RWPE1 (cell line): Measurements from ENCODE around the gene CATSPER1.

Source experiments
- CTCF ChIA-PET: fragments of 350-600 bp; sonication (Branson Sonifier 250); formaldehyde crosslinking; extraction: SDS; loops from one replicate; lab custom pipeline; 2021; lab: Yijun Ruan, JAX
- POLR2A ChIA-PET: fragments of 400-600 bp; formaldehyde crosslinking; extraction: SDS; loops from one replicate; lab custom pipeline; 2020; ENCODE audit warnings: antibody characterized with exemption; ENCODE audit not compliant: low non-redundant PET; lab: Yijun Ruan, JAX
- DNase-seq: peaks from one replicate; pipeline ENCODE4 v3.0.0; 2012; ENCODE audit warnings: low spot score
- H3K27ac ChIP-seq: fragments of 450-650 bp; 2 replicates; pipeline ENCODE4 v1.5.1; 2017
- TF ChIP-seq, protein P1 (sequence below): fragments of 450-650 bp; conservative IDR thresholded peaks from 2 replicates; pipeline ENCODE4 v1.5.1; 2017; ENCODE audit warnings: low read depth, mild to moderate bottlenecking

The CATSPER1 gene

DNA sequence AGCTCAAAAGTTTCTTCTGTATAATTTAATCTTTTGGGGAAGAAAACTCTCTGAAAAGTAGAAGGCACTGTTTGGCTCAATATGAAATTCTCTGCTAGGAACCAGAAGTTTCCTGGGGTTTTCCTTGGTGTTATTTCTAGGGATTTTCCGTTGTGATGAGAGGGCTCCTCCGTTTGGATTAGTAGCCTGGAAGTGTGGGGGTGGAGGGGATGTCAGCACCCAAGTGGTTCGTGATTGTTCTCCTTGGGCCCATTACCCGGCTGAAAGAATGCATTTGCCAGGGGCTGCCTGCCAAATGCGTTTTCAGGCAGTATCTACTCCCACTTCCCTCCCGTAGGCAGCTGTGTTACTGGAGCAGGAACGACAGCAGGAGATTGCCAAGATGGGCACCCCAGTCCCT lies 30.2 kb upstream of the CATSPER1 start:
- POLR2A ChIA-PET, result interaction anchor here (0.7 kb wide), 1 partner anchor 20 kb away, joined by 7 read pairs; no protein-coding TSS in a partner anchor
- DNase-seq, result no peak
- TF ChIP-seq, protein P1, sequence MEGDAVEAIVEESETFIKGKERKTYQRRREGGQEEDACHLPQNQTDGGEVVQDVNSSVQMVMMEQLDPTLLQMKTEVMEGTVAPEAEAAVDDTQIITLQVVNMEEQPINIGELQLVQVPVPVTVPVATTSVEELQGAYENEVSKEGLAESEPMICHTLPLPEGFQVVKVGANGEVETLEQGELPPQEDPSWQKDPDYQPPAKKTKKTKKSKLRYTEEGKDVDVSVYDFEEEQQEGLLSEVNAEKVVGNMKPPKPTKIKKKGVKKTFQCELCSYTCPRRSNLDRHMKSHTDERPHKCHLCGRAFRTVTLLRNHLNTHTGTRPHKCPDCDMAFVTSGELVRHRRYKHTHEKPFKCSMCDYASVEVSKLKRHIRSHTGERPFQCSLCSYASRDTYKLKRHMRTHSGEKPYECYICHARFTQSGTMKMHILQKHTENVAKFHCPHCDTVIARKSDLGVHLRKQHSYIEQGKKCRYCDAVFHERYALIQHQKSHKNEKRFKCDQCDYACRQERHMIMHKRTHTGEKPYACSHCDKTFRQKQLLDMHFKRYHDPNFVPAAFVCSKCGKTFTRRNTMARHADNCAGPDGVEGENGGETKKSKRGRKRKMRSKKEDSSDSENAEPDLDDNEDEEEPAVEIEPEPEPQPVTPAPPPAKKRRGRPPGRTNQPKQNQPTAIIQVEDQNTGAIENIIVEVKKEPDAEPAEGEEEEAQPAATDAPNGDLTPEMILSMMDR, result no peak
- H3K27ac ChIP-seq, result no peak overlapping the region
- CTCF ChIA-PET, result interaction anchor here (0.6 to 0.7 kb wide), 3 partner anchors 11 to 330 kb away, joined by 3 read pairs; no protein-coding TSS in a partner anchor

DNA sequence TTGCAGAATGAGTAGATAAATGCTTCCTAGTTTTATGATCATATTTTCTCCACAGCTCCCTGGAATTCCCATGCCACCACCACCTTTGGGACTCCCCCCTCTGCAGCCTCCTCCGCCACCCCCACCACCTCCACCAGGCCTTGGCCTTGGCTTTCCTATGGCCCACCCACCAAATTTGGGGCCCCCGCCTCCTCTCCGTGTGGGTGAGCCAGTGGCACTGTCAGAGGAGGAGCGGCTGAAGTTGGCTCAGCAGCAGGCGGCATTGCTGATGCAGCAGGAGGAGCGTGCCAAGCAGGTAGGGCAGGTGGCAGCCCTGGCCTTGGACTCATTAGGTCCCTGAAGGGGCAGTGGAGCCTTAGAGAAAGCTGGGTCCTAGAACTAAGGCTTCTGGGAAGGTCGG lies 28.7 kb upstream of the CATSPER1 start:
- TF ChIP-seq, protein P1, result no peak
- CTCF ChIA-PET, result interaction anchor here (0.6 to 4.1 kb wide), 3 partner anchors 13 to 333 kb away, joined by 3 to 32 read pairs (median 3); no protein-coding TSS in a partner anchor
- POLR2A ChIA-PET, result no interaction called here
- H3K27ac ChIP-seq, result no peak overlapping the region
- DNase-seq, result no peak

- no peak for DNase-seq
- CTCF ChIA-PET, result interaction anchor here (0.7 to 4.1 kb wide), 3 partner anchors 15 to 159 kb away, joined by 3 to 32 read pairs (median 5); no protein-coding TSS in a partner anchor
- POLR2A ChIA-PET, result interaction anchor here (0.8 to 1.1 kb wide), 3 partner anchors 10 to 38 kb away, joined by 4 to 13 read pairs (median 5); no protein-coding TSS in a partner anchor
- peak overlapping the region; percentile 92 for H3K27ac ChIP-seq
- TF ChIP-seq, protein P1, result no peak
Measured at GRCh38 chr11:66052664-66052982, 26.3 kb upstream of the CATSPER1 start.

- TF ChIP-seq, protein P1, result no peak
- ChIA-PET CTCF (interaction anchor here (0.7 to 4.1 kb wide), 3 partner anchors 16 to 158 kb away, joined by 3 to 32 read pairs (median 5); no protein-coding TSS in a partner anchor), POLR2A (interaction anchor here (0.5 to 1.1 kb wide), 6 partner anchors 11 to 790 kb away, joined by 3 to 13 read pairs (median 5); partner anchors contain the start of gene POLA2)
- peak within 1 kb of the TSS; percentile 92 for H3K27ac ChIP-seq
- DNase-seq, result peak; percentile 94
Measured at GRCh38 chr11:66051766-66052663, 25.7 kb upstream of the CATSPER1 start, which contains the start of gene SF3B2. TSS of gene SF3B2 (plus strand) at chr11:66052364. CDS start at chr11:66052385, 21 bp downstream.

DNA sequence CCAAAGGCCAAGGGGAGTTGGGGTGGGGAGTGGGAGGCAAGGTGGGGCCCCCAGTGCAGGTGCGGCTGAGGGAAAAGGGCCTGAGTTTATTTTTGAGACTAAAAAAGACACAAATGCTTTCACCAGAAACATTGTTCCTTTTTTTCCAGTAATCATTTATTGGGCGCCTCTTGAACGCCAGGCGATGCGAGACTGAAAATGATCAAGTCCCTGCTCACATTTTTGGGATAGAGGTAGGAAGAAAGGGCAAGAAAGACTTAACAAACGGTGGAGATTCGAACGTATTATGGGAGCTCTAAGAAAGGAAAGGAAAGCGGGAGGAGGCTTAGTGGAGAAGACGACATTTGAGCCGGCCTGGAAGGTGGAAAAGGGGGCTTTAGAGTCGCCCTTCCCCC lies 25.1 kb upstream of the CATSPER1 start:
- ChIA-PET CTCF (interaction anchor here (0.6 to 4.1 kb wide), 2 partner anchors 16 to 342 kb away, joined by 3 to 32 read pairs; no protein-coding TSS in a partner anchor), POLR2A (interaction anchor here (0.6 kb wide), 1 partner anchor 44 kb away, joined by 9 read pairs; no protein-coding TSS in a partner anchor)
- TF ChIP-seq, protein P1, result no peak
- peak overlapping the region; percentile 92 for H3K27ac ChIP-seq
- no peak for DNase-seq

DNA sequence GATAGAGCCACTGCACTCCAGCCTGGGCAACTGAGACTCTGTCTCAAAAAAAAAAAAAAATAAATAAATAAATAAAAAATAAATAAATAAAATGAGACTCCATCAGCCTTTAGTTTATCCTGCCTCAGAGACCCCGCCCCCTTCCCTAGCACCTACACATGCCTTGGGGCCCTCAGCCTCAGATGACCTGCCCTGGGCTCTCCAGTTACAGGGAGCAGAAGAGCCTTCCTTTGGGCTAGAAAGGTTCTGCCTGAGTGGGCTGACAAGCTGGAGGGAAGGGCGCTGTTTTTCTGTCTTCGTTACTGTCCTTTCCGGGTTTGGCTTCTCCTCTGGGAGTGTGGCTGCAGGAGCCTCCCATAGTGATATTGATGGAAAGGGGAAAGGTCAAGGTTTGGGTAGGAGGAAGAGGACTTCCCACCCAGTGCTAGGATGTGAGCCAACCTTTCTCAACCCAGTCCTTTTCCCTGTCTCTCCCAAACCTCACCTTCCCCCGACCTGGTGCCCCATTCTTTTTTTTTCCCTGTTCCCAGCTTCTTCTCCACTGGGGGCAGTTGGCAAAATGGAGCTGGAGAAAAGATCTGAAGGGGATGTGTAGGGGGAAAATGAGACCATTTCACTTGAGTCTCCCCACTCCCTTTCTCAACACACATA lies 24.4 kb upstream of the CATSPER1 start:
- H3K27ac ChIP-seq, result peak overlapping the region; percentile 92
- DNase-seq, result no peak
- ChIA-PET POLR2A (no interaction called here), CTCF (interaction anchor here (0.6 kb wide), 2 partner anchors 59 to 341 kb away, joined by 3 read pairs; no protein-coding TSS in a partner anchor)
- TF ChIP-seq, protein P1, result no peak
